Adipose tissue (tissue), 3 donors: Measurements from ENCODE around the gene RBFA. TPM values are rescaled to one million over a fixed set of nuclear protein-coding genes. Genes with fewer than 3 reads are reported as not detected.
"Not testable (repeated sequence)": the region's sequence is repeated elsewhere in the genome, so short reads cannot be mapped to it uniquely, and the experiment has no call there.

Experiments used
- H3K27ac ChIP-seq: one replicate; pipeline ENCODE4 v1.5.1; 2013; ENCODE audit warnings: low read depth, low read length
- WGBS, 3 donors: extraction: QIAGEN DNeasy Blood & Tissue Kit; methylation state at CpG; one replicate each; pipeline ENCODE4 v1.1.7; 2013; 5-methylcytosine and 5-hydroxymethylcytosine counted together
- polyA plus RNA-seq, 3 donors: library from polyadenylated mRNA; stranded (reverse); fragments of 200-250 nt; gene quantifications; one replicate each; pipeline ENCODE4 v1.2.3, GENCODE V29; 2013
- donor health status: healthy with polysubstance abuse.
- donor health status: Bipolar disorder and iron deficiency.
- donor health status: healthy.

RBFA gene
- polyA plus RNA-seq, 3 donors = 15.9 to 32.2 (median 16.7) TPM

- no peak overlapping the region for H3K27ac ChIP-seq
- WGBS, 3 donors = 27 to 52% (median 27%) methylated on average over 1 of the region's 1 CpG
Observed at GRCh38 chr18:80022613-80023012, 11.6 kb upstream of the RBFA start.

- H3K27ac ChIP-seq = no peak overlapping the region
- WGBS, 3 donors = 60 to 68% (median 62%) methylated on average over 4 of the region's 4 CpGs
Observed at GRCh38 chr18:80023173-80023572, 11.1 kb upstream of the RBFA start.

GRCh38 chr18:80026363-80026762, 7.9 kb upstream of the RBFA start:
- H3K27ac ChIP-seq = no peak overlapping the region
- WGBS, 3 donors = 93 to 95% (median 95%) methylated on average over 7 of the region's 7 CpGs

DNA sequence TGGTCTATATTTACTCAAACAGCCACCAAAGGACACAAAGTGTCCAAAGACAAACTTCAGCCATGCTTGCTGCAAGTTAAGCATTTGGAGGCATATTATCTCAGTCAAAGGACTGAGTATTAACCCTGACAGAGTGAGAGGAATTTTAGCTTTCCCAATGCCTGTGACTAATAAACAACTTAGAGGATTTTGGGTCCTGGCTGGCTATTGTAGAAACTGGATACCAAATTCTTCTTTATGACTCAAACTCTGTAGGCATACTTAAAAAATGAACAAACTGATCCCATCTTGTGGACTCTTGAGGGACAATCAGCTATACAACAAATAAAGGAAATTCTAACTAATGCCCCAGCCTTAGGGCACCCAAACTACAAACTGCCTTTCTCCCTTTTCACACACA, 6.5 kb upstream of the RBFA start:
- not testable (repeated sequence) for H3K27ac ChIP-seq

GRCh38 chr18:80029690-80030089, 4.5 kb upstream of the RBFA start:
- no peak overlapping the region for H3K27ac ChIP-seq
- 91 to 95% (median 94%) methylated on average over 1 of the region's 1 CpG for WGBS, 3 donors

DNA sequence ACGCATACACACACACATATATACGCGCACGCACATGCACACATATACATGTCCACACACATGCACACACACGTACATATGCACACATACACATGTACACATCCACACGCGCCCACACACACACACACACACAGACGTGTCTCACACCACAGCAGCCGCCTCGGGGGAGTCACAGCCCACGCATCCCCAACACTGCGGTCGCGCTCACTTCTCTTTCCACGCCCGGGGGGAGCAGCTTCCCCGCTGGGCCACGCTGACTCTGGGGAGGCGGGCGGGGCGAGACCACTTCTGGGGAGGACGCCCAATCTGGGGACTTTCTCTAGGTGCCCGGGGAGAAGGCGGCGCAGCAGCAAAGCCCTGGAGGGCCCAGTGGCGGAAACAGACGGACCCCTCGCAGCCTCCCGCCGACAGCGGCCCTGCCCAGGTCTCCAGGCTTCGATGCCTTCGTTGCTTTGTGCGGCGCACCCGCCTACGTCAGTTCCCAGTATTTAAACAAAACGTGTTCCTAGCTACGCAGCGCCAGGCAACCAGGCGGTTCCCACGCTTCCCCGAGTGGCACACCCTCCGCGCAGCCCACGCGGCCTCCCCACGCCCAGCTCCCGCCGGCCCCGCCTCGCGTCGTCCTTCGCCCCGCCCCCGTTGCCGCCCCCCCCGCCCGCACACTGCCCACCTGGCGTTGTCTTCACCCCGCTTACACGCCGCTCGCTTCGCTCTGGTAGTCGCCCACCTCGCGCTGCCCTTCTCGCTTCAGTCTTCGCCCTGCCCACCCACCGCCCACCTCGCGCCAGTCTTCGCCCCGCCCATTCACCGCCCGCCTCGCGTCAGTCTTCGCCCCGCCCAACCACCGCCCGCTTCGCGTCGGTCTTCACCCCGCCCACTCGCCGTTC, 810 bp upstream of the RBFA start:
- 3 to 5% (median 5%) methylated on average over 52 to 90 of the region's 90 CpGs for WGBS, 3 donors
- H3K27ac ChIP-seq = no peak overlapping the region

- 5 to 13% (median 12%) methylated on average over 8 of the region's 8 CpGs for WGBS, 3 donors
- H3K27ac ChIP-seq = no peak overlapping the region
Observed at GRCh38 chr18:80034852-80035406, 695 bp downstream of the RBFA start.

DNA sequence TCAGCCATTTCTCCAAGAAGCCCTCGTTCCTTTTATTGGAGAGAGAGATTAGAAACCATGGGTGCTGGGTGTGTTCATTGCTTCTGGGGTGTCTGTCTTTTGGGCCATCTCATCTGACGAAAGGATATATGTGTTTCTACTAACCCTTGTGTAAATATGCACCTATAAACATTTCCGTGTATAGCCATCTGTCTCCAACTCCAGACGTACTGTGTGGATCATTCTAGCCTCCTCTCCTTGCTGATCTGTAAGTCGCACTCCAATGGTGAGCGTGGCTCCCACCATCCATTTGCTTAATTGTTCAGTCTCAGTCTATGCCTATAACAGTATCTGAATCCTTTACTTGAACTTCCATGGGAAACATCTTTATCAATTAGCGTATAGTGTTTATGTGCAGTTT, 1.8 kb downstream of the RBFA start:
- H3K27ac ChIP-seq = no peak overlapping the region
- 93 to 94% (median 93%) methylated on average over 7 of the region's 7 CpGs for WGBS, 3 donors

DNA sequence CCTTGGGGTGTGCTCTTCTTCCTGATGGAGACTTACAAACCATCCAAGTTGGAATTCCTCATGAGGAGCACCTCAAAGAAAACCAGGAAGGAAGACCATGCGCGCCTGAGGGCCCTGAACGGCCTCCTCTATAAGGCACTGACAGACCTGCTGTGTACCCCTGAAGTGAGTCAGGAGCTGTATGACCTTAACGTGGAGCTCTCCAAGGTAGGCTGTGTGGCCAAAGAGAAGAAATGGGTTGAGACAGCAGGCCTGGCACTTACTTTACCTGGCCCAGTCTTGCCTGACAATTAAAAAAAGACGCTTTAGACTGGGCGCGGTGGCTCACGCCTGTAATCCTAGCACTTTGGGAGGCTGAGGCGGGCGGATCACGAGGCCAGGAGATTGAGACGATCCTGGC, 3.1 kb downstream of the RBFA start:
- no peak overlapping the region for H3K27ac ChIP-seq
- WGBS, 3 donors = 97 to 99% (median 97%) methylated on average over 12 of the region's 12 CpGs

GRCh38 chr18:80037869-80038630, 3.8 kb downstream of the RBFA start:
- 88 to 92% (median 91%) methylated on average over 17 of the region's 17 CpGs for WGBS, 3 donors
- H3K27ac ChIP-seq = no peak overlapping the region

DNA sequence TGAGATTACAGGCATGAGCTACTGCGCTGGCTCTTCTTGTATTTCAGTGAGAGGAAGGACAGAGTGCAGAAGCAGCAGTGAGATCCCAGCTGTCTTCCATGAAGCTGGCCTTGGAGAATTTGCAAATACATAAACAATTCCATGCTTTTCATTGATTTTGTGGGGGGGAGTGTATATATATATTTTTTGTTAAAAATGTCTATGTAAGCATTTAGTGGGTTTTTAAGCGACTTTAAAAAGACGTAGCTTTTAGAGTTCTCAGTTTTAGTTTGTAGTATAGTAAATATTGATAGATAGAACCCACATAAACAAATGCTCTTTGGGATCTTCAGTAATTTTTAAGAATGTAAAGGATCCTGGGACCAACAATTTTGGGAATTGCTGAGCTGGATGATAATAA, 6.3 kb downstream of the RBFA start:
- H3K27ac ChIP-seq = no peak overlapping the region
- 96 to 99% (median 97%) methylated on average over 3 of the region's 3 CpGs for WGBS, 3 donors

DNA sequence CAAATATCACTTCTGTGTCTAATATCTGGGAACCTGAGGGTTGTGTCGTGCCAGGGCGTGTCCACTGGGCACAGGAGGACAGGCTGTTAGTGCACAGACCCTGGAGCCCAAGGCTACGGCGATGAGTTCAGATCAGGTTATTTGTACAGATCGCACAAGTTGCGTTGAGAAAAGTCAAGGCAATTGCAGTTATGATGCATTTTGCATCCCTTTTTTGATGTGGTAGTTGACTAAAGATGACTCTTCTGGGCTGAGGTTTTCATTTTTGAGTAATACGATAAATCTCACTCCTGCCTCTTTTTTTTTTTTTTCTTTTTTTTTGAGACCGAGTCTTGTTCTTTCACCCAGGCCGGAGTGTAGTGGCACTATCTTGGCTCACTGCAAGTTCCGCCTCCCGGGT, 7.2 kb downstream of the RBFA start:
- 89 to 92% (median 91%) methylated on average over 10 to 11 of the region's 11 CpGs for WGBS, 3 donors
- no peak overlapping the region for H3K27ac ChIP-seq

DNA sequence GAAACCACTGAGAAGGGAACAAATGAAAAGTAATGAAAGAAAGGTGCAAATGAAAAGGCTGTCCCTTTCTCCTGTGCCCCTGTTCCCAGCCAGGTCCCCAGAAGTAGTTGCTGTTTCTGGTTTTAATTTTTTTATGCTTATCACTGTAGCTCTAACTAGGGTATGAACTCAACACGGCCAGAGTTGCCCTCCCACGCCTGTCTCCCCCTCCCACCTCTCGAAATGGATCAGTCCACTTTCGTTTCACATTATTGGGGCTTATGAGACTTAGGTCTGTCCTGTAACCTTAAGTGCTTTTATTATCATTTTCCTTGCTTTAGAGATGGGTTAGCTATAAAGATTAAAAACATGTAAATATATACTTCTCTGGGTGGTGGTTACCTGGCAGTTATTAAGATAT, 8.6 kb downstream of the RBFA start:
- no peak overlapping the region for H3K27ac ChIP-seq
- 82 to 91% (median 85%) methylated on average over 4 of the region's 4 CpGs for WGBS, 3 donors

DNA sequence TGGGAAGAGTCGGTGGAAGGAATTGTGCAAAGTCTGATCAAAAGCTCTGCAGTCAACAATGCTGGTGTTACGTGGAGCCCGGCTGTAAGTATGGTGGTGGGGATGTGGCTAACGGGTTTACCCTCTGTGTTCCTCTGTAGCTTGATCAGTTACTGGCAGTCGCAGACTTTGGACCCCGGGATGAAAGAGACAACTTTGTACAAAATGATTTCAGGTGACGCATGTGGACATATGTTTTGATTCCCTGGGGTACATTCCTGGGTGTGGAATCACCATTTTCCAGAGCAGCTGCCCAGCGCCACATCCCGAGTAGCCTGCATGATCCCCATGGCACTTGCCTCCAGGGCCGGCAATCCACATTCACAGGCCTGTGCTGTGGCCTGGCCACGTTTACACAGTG, 9.8 kb downstream of the RBFA start:
- no peak overlapping the region for H3K27ac ChIP-seq
- 92 to 97% (median 97%) methylated on average over 11 of the region's 11 CpGs for WGBS, 3 donors

DNA sequence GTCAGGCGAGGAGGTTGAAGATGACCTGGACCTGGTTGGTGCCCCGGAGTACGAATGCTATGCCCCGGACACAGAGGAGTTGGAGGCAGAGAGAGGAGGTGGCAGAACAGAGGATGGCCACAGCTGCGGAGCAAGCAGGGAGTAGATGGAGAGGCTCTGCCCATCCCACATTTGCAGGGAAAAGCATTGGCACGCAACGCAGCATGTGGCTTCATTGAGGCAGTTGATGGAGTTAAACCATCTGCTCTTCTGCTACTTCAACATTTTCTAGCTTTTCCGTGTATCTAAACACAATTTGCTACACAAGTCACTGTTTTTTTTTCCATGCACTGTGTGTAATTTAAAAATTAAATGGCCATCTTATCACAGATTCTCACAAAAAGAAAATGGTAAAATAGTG, 11.8 kb downstream of the RBFA start:
- H3K27ac ChIP-seq = no peak overlapping the region
- 95 to 97% (median 96%) methylated on average over 8 of the region's 8 CpGs for WGBS, 3 donors

- WGBS, 3 donors = 93 to 96% (median 95%) methylated on average over 16 of the region's 16 CpGs
- peak overlapping the region; percentile 17 for H3K27ac ChIP-seq
Observed at GRCh38 chr18:80046431-80046830, 12.2 kb downstream of the RBFA start.

GRCh38 chr18:80046961-80047541, 12.8 kb downstream of the RBFA start:
- H3K27ac ChIP-seq = peak overlapping the region; percentile 17
- 83 to 88% (median 83%) methylated on average over 10 of the region's 10 CpGs for WGBS, 3 donors

DNA sequence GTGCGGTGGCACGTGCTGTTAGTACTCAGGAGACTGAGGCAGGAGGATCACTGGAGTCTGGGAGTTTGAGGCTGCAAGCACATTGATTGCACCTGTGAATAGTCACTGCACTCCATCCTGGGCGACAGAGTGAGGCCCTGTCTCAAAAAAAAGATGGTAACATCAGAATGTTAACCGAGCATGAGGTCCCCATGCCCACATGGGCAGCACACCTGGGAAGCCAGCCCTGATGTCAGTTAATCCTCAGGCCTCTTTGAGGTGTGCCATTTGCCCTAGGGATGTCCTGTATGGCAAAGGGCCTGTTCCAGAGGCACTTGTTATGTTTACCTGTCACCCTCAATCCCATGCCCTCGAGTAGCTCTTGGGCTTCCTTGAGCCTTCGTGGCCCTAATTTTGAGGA, 16.6 kb downstream of the RBFA start:
- 96 to 99% (median 98%) methylated on average over 6 of the region's 6 CpGs for WGBS, 3 donors
- no peak overlapping the region for H3K27ac ChIP-seq

GRCh38 chr18:80056095-80056494, 21.9 kb downstream of the RBFA start:
- 95 to 97% (median 95%) methylated on average over 2 of the region's 2 CpGs for WGBS, 3 donors
- no peak overlapping the region for H3K27ac ChIP-seq
